SK-N-SH (cell line): ENCODE data around the gene CD22. TPM values are rescaled to one million over a fixed set of nuclear protein-coding genes. Genes with fewer than 3 reads are reported as not detected.

Source experiments
- CTCF ChIA-PET: fragments of 300-600, 350-600 bp; formaldehyde crosslinking; extraction: SDS; loops from one replicate; lab custom pipeline; 2021; lab: Yijun Ruan, JAX
- POLR2A ChIA-PET: fragments of 350-600 bp; sonication (Branson Sonifier 250); formaldehyde crosslinking; extraction: SDS; loops from one replicate; lab custom pipeline; 2020; ENCODE audit warnings: antibody characterized with exemption, inconsistent platforms; lab: Yijun Ruan, JAX
- DNase-seq: peaks from one replicate; pipeline ENCODE4 v3.0.0; 2012
- H2AFZ ChIP-seq: fragments of 200-600 bp; sonication (generic); 2 replicates; pipeline ENCODE4 v1.8.1; 2016; ENCODE audit warnings: antibody characterized with exemption, mild to moderate bottlenecking, low read depth
- H3F3A ChIP-seq: fragments of 200-600 bp; sonication (generic); replicated peaks from 2 replicates; pipeline ENCODE3; 2016; ENCODE audit warnings: antibody characterized with exemption, mild to moderate bottlenecking; ENCODE audit not compliant: insufficient read depth
- H3K27ac ChIP-seq, 2 experiments: fragments of 200-500 bp in 1 of 2; fragments of 200-600 bp in 1 of 2; sonication (Bioruptor generic) in 1 of 2; sonication (generic), shearing (Covaris generic) in 1 of 2; 2 replicates each; pipeline versions ENCODE4 v1.5.1 to v1.6.1; 2014 to 2016; ENCODE audit warnings: low read depth in 2 of 2, inconsistent platforms in 1 of 2, low read length in 1 of 2, mild to moderate bottlenecking in 1 of 2, mixed read lengths in 1 of 2
- H3K27me3 ChIP-seq: fragments of 200-600 bp; sonication (generic), shearing (Covaris generic); 2 replicates; pipeline ENCODE4 v1.6.1; 2016; ENCODE audit warnings: mixed run types; ENCODE audit not compliant: insufficient read depth
- H3K36me3 ChIP-seq, 2 experiments: fragments of 200-500 bp in 1 of 2; fragments of 200-600 bp in 1 of 2; sonication (Bioruptor generic) in 1 of 2; sonication (generic) in 1 of 2; replicated peaks in 1 of 2; 2 replicates each; pipeline versions ENCODE3 to v1.5.1; 2014 to 2016; ENCODE audit warnings: low read length in 1 of 2, mild to moderate bottlenecking in 1 of 2; ENCODE audit not compliant: insufficient read depth in 2 of 2, control insufficient read depth in 1 of 2
- H3K4me1 ChIP-seq, 2 experiments: fragments of 200-500 bp in 1 of 2; fragments of 200-600 bp in 1 of 2; sonication (Bioruptor generic) in 1 of 2; sonication (generic), shearing (Covaris generic) in 1 of 2; 2 replicates each; pipeline versions ENCODE4 v1.5.1 to v1.6.1; 2014 to 2016; ENCODE audit warnings: low read depth in 1 of 2, low read length in 1 of 2, mixed run types in 1 of 2; ENCODE audit not compliant: insufficient read depth in 2 of 2, control insufficient read depth in 1 of 2
- H3K4me2 ChIP-seq: fragments of 200-600 bp; sonication (generic), shearing (Covaris generic); 2 replicates; pipeline ENCODE4 v1.6.1; 2017; ENCODE audit warnings: mixed run types
- H3K4me3 ChIP-seq, 2 experiments: fragments of 200-500 bp in 1 of 2; fragments of 200-600 bp in 1 of 2; sonication (Bioruptor generic) in 1 of 2; sonication (generic), shearing (Covaris generic) in 1 of 2; 2 replicates each; pipeline versions ENCODE4 v1.5.1 to v1.8.1; 2014 to 2016; ENCODE audit warnings: low read depth in 2 of 2, inconsistent platforms in 1 of 2, low read length in 1 of 2, mild to moderate bottlenecking in 1 of 2, mixed read lengths in 1 of 2, moderate library complexity in 1 of 2
- H3K79me2 ChIP-seq: fragments of 200-600 bp; sonication (generic); 2 replicates; pipeline ENCODE4 v1.8.1; 2017; ENCODE audit warnings: mild to moderate bottlenecking; ENCODE audit not compliant: insufficient read depth
- H3K9ac ChIP-seq: fragments of 200-600 bp; sonication (generic); 2 replicates; pipeline ENCODE4 v1.6.1; 2017; ENCODE audit warnings: mixed run types
- H3K9me2 ChIP-seq: fragments of 200-600 bp; sonication (generic); 2 replicates; pipeline ENCODE4 v1.6.1; 2017; ENCODE audit warnings: mixed run types
- H3K9me3 ChIP-seq: fragments of 200-600 bp; sonication (generic); 2 replicates; pipeline ENCODE4 v1.6.1; 2017; ENCODE audit warnings: mixed run types, mild to moderate bottlenecking, moderate library complexity
- H4K20me1 ChIP-seq: fragments of 200-600 bp; sonication (generic); 2 replicates; pipeline ENCODE4 v1.6.1; 2017; ENCODE audit warnings: mild to moderate bottlenecking, mixed run types; ENCODE audit not compliant: insufficient read depth
- CTCF ChIP-seq: fragments of 200-600 bp; sonication (generic); IDR thresholded peaks from 2 replicates; pipeline ENCODE4 v1.6.1; 2017; ENCODE audit warnings: antibody characterized with exemption, mild to moderate bottlenecking, moderate library complexity
- ELF1 ChIP-seq: IDR thresholded peaks from 2 replicates; pipeline ENCODE4 v1.4.0; 2012
- EZH2phosphoT487 ChIP-seq: fragments of 200-600 bp; sonication (generic); IDR thresholded peaks from 2 replicates; pipeline ENCODE4 v1.6.1; 2017; ENCODE audit warnings: low read depth, mixed run types, mild to moderate bottlenecking, antibody characterized with exemption, moderate library complexity, borderline replicate concordance
- FOSL2 ChIP-seq: IDR thresholded peaks from 2 replicates; pipeline ENCODE4 v1.4.0; 2012; ENCODE audit warnings: low read depth, mild to moderate bottlenecking, moderate library complexity, borderline replicate concordance
- JUND ChIP-seq: IDR thresholded peaks from 2 replicates; pipeline ENCODE4 v1.4.0; 2012
- MAX ChIP-seq: IDR thresholded peaks from 2 replicates; pipeline ENCODE4 v1.4.0; 2012; ENCODE audit warnings: low read depth
- NFIC ChIP-seq: IDR thresholded peaks from 2 replicates; pipeline ENCODE4 v1.4.0; 2012; ENCODE audit warnings: borderline replicate concordance
- NRF1 ChIP-seq: IDR thresholded peaks from 2 replicates; pipeline ENCODE4 v1.6.1; 2012; ENCODE audit warnings: low read depth, mild to moderate bottlenecking, low read length
- PBX3 ChIP-seq: IDR thresholded peaks from 2 replicates; pipeline ENCODE4; 2012
- POLR2AphosphoS5 ChIP-seq: IDR thresholded peaks from 2 replicates; pipeline ENCODE4 v1.6.1; 2012; ENCODE audit warnings: low read depth, low read length
- RCOR1 ChIP-seq: fragments of 150-350 bp; IDR thresholded peaks from 2 replicates; pipeline ENCODE4 v1.6.1; 2017; ENCODE audit warnings: antibody characterized with exemption, low read length
- RXRA ChIP-seq: IDR thresholded peaks from 2 replicates; pipeline ENCODE4 v1.4.0; 2012; ENCODE audit warnings: low read depth, mild to moderate bottlenecking, borderline replicate concordance
- SIN3A ChIP-seq: IDR thresholded peaks from 2 replicates; pipeline ENCODE4 v1.6.1; 2012; ENCODE audit warnings: low read depth, mild to moderate bottlenecking, low read length, moderate library complexity, borderline replicate concordance
- SMC3 ChIP-seq: IDR thresholded peaks from 2 replicates; pipeline ENCODE4 v1.6.1; 2012; ENCODE audit warnings: low read depth, low read length, improper control_type of control experiment
- TAF1 ChIP-seq: IDR thresholded peaks from 2 replicates; pipeline ENCODE4 v1.6.1; 2012; ENCODE audit warnings: low read depth, mild to moderate bottlenecking, low read length, moderate library complexity, borderline replicate concordance
- USF2 ChIP-seq: fragments of 150-350 bp; IDR thresholded peaks from 2 replicates; pipeline ENCODE4 v1.6.1; 2017; ENCODE audit warnings: antibody characterized with exemption, low read length, low read depth, borderline replicate concordance
- WGBS: methylation state at CpG from one replicate; pipeline ENCODE4 v1.1.6; 2017; ENCODE audit warnings: low lambda C conversion rate; 5-methylcytosine and 5-hydroxymethylcytosine counted together
- polyA plus RNA-seq, 3 experiments: library from polyadenylated mRNA; depleted of rRNA; stranded (reverse); fragments of >200 nt; gene quantifications; 2 replicates each; pipeline ENCODE4 v1.2.3, GENCODE V29; 2012

The CD22 gene
- polyA plus RNA-seq, 1 of the 3 experiments (the other 2 are of a cell fraction), result 0.18 TPM

- Histone ChIP-seq H3K9me2 (no peaks in the 10 kb centered on the region), H2AFZ (no peak overlapping the region), H3F3A (no peaks in the 10 kb centered on the region), H3K4me1 (no peaks in the 10 kb centered on the region), H3K27ac (no peak overlapping the region), H3K9ac (no peak overlapping the region), H3K27me3 (peaks cover 17% of the 10 kb centered on the region; the same call in 1 of the 2 replicates), H3K36me3 (no peaks in the 10 kb centered on the region), H3K4me3 (no peak overlapping the region), H3K79me2 (no peaks in the 10 kb centered on the region), H4K20me1 (no peaks in the 10 kb centered on the region), H3K4me2 (no peak overlapping the region), H3K9me3 (no peaks in the 10 kb centered on the region)
- WGBS, result 0% methylated on average over 1 of the region's 1 CpG
- DNase-seq, result no peak
- no peak for TF ChIP-seq SIN3A
- TF ChIP-seq EZH2phosphoT487, result no peak
- TF ChIP-seq FOSL2, result no peak
- no peak for TF ChIP-seq NRF1
- TF ChIP-seq RXRA, result no peak
- no peak for TF ChIP-seq JUND
- ChIA-PET CTCF (no interaction called here), POLR2A (no interaction called here)
Observed at GRCh38 chr19:35379992-35380391, 51.0 kb downstream of the CD22 start.

GRCh38 chr19:35380450-35381124 is 51.6 kb downstream of the CD22 start:
- H3K27ac ChIP-seq, result no peak overlapping the region
- DNase-seq, result no peak
- H3K4me3 ChIP-seq, result no peak overlapping the region
- H3K79me2 ChIP-seq, result no peaks in the 10 kb centered on the region
- ChIA-PET CTCF (interaction anchor here (0.8 kb wide), 1 partner anchor 130 kb away, joined by 3 read pairs; no protein-coding TSS in a partner anchor), POLR2A (no interaction called here)
- no peaks in the 10 kb centered on the region for H3F3A ChIP-seq
- peaks cover under 1% of the 10 kb centered on the region; the same call in 1 of the 2 replicates for H3K9me3 ChIP-seq
- no peaks in the 10 kb centered on the region for H4K20me1 ChIP-seq
- TF ChIP-seq CTCF (no peak), USF2 (no peak), MAX (no peak), POLR2AphosphoS5 (no peak), ELF1 (no peak), RCOR1 (no peak), FOSL2 (no peak), SMC3 (no peak), TAF1 (no peak), PBX3 (no peak), NFIC (no peak)
- no peaks in the 10 kb centered on the region for H3K36me3 ChIP-seq
- no peaks in the 10 kb centered on the region for H3K9me2 ChIP-seq
- H3K4me2 ChIP-seq, result no peak overlapping the region
- no peak overlapping the region for H2AFZ ChIP-seq
- H3K4me1 ChIP-seq, result no peaks in the 10 kb centered on the region
- H3K9ac ChIP-seq, result no peak overlapping the region
- H3K27me3 ChIP-seq, result peaks cover 17% of the 10 kb centered on the region; the same call in 1 of the 2 replicates
- 12% methylated on average over 9 of the region's 9 CpGs for WGBS
